GM23338 (cell line): ENCODE data around the gene LASP1NB.

Source experiments
- ATAC-seq: fragments of 200-7000 bp; cut with Tn5 transposase; 3 replicates; pipeline ENCODE4 v1.9.1; 2020
- DNase-seq: peaks from one replicate; pipeline ENCODE4 v3.0.0-alpha.2; 2015; ENCODE audit warnings: low spot score
- H2AFZ ChIP-seq: fragments of 200-600 bp; sonication (generic); 2 replicates; pipeline ENCODE4 v1.8.0; 2016; ENCODE audit warnings: antibody characterized with exemption, mild to moderate bottlenecking, moderate library complexity
- H3F3A ChIP-seq: fragments of 200-600 bp; sonication (generic); replicated peaks from 2 replicates; pipeline ENCODE4 v1.8.0; 2017; ENCODE audit warnings: antibody characterized with exemption, mixed run types, low read depth
- H3K27ac ChIP-seq: fragments of 200-600 bp; sonication (generic); 2 replicates; pipeline ENCODE4 v1.6.1; 2016; ENCODE audit warnings: low read depth
- H3K27me3 ChIP-seq: fragments of 200-600 bp; sonication (generic); 2 replicates; pipeline ENCODE4 v1.8.0; 2016; ENCODE audit warnings: mild to moderate bottlenecking, mixed run types, moderate library complexity; ENCODE audit not compliant: insufficient read depth
- H3K36me3 ChIP-seq: fragments of 200-600 bp; sonication (generic); 2 replicates; pipeline ENCODE4 v1.8.0; 2016; ENCODE audit warnings: mild to moderate bottlenecking; ENCODE audit not compliant: insufficient read depth
- H3K4me1 ChIP-seq: fragments of 200-600 bp; sonication (generic); 2 replicates; pipeline ENCODE4 v1.8.0; 2016; ENCODE audit warnings: mild to moderate bottlenecking, moderate library complexity; ENCODE audit not compliant: insufficient read depth
- H3K4me2 ChIP-seq: fragments of 200-600 bp; sonication (generic); 2 replicates; pipeline ENCODE4 v1.7.1; 2017; ENCODE audit warnings: mixed run types
- H3K4me3 ChIP-seq: fragments of 200-600 bp; sonication (generic); 2 replicates; pipeline ENCODE4 v1.6.1; 2016; ENCODE audit warnings: mixed run types
- H3K79me2 ChIP-seq: fragments of 200-600 bp; sonication (generic); replicated peaks from 2 replicates; pipeline ENCODE4 v1.8.0; 2017; ENCODE audit warnings: mild to moderate bottlenecking; ENCODE audit not compliant: insufficient read depth
- H3K9me2 ChIP-seq: fragments of 200-600 bp; sonication (generic); 2 replicates; pipeline ENCODE4 v1.8.0; 2017; ENCODE audit not compliant: insufficient read depth
- H4K20me1 ChIP-seq: fragments of 200-600 bp; sonication (generic); replicated peaks from 2 replicates; pipeline ENCODE4 v1.8.0; 2017; ENCODE audit warnings: mild to moderate bottlenecking; ENCODE audit not compliant: insufficient read depth
- H3K27ac Mint-ChIP-seq: 2 replicates; pipeline ENCODE4 v1.8.0; 2020; ENCODE audit warnings: inconsistent platforms, mild to moderate bottlenecking, moderate library complexity, mixed read lengths
- H3K27me3 Mint-ChIP-seq: 3 replicates; pipeline ENCODE4 v1.8.0; 2022; ENCODE audit warnings: low read depth, mild to moderate bottlenecking, moderate library complexity, mixed read lengths, inconsistent platforms; ENCODE audit not compliant: insufficient read depth, poor library complexity
- H3K36me3 Mint-ChIP-seq: 3 replicates; pipeline ENCODE4 v1.8.0; 2021; ENCODE audit warnings: low read depth, mild to moderate bottlenecking, inconsistent platforms, moderate library complexity, mixed read lengths
- H3K4me1 Mint-ChIP-seq: 3 replicates; pipeline ENCODE4 v1.8.0; 2020; ENCODE audit warnings: mild to moderate bottlenecking, inconsistent platforms, mixed read lengths
- H3K4me3 Mint-ChIP-seq: 3 replicates; pipeline ENCODE4 v1.8.0; 2021; ENCODE audit warnings: moderate library complexity, mild to moderate bottlenecking, inconsistent platforms, mixed read lengths
- H3K9me3 Mint-ChIP-seq: 3 replicates; pipeline ENCODE4 v1.8.0; 2020; ENCODE audit warnings: moderate library complexity, mild to moderate bottlenecking, inconsistent platforms, mixed read lengths
- CREB1 ChIP-seq: fragments of 250-450 bp; sonication (Bioruptor Pico); IDR thresholded peaks from 2 replicates; pipeline ENCODE4 v1.5.0; 2020; ENCODE audit warnings: low read depth, mild to moderate bottlenecking, moderate library complexity
- EZH2 ChIP-seq: fragments of 200-600 bp; sonication (generic); IDR thresholded peaks from one replicate; pipeline ENCODE4 v1.8.0; 2017; ENCODE audit warnings: antibody characterized with exemption, mild to moderate bottlenecking, low read depth; ENCODE audit not compliant: unreplicated experiment
- EZH2phosphoT487 ChIP-seq: fragments of 200-600 bp; sonication (generic); IDR thresholded peaks from one replicate; pipeline ENCODE4 v1.8.1; 2018; ENCODE audit warnings: antibody characterized with exemption; ENCODE audit not compliant: unreplicated experiment
- NANOG ChIP-seq: IDR thresholded peaks from 2 replicates; pipeline ENCODE4 v1.6.1; 2016; ENCODE audit warnings: antibody characterized with exemption, borderline replicate concordance
- ZNF114 ChIP-seq: fragments of 250-450 bp; sonication (Bioruptor Pico); IDR thresholded peaks from 2 replicates; pipeline ENCODE4 v1.5.0; 2020; ENCODE audit warnings: mild to moderate bottlenecking, moderate library complexity
- TF ChIP-seq, protein P1 (sequence below): IDR thresholded peaks from one replicate; pipeline ENCODE4 v1.6.1; 2018; ENCODE audit warnings: antibody characterized with exemption; ENCODE audit not compliant: unreplicated experiment
- TF ChIP-seq, protein P2 (sequence below): IDR thresholded peaks from 2 replicates; pipeline ENCODE4 v1.6.1; 2016; ENCODE audit warnings: antibody characterized with exemption

Gene LASP1NB

DNA sequence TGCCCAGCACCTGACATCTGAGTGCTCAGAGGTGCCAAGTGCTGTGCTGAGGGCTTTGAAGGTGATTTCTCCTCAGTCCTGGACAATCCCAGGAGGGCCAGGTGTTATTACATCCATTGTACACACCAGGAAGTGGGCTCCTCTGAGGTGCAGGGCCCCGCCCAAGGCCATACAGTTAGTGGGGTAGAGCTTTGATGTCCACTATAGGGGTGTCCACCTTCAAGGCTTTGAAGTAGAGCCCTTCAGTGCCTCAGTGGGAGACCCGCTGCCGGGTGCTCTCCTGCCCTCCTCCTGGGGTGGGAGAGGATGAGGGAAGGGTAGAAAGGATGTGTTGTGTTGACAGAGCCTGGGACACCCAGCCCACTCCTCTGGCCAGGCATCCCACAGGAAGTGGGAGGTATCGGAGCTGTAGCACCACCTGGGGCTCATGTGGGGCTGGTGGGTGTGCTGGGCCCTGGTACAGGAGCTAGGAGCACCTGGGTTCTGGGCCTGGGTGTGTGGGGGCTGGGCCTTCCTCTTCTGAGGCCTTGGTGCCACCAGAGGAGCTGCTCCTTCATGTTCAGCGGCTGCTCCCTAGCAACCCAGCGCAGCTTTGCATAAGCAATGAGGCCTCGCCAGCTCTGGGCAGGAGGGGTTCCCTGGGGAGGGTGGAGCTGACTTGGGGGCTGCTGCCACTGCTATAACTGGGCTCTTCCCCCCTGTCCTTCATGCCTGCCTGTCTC is 48.1 kb upstream of the LASP1NB start (continued):
- TF ChIP-seq, protein P1, sequence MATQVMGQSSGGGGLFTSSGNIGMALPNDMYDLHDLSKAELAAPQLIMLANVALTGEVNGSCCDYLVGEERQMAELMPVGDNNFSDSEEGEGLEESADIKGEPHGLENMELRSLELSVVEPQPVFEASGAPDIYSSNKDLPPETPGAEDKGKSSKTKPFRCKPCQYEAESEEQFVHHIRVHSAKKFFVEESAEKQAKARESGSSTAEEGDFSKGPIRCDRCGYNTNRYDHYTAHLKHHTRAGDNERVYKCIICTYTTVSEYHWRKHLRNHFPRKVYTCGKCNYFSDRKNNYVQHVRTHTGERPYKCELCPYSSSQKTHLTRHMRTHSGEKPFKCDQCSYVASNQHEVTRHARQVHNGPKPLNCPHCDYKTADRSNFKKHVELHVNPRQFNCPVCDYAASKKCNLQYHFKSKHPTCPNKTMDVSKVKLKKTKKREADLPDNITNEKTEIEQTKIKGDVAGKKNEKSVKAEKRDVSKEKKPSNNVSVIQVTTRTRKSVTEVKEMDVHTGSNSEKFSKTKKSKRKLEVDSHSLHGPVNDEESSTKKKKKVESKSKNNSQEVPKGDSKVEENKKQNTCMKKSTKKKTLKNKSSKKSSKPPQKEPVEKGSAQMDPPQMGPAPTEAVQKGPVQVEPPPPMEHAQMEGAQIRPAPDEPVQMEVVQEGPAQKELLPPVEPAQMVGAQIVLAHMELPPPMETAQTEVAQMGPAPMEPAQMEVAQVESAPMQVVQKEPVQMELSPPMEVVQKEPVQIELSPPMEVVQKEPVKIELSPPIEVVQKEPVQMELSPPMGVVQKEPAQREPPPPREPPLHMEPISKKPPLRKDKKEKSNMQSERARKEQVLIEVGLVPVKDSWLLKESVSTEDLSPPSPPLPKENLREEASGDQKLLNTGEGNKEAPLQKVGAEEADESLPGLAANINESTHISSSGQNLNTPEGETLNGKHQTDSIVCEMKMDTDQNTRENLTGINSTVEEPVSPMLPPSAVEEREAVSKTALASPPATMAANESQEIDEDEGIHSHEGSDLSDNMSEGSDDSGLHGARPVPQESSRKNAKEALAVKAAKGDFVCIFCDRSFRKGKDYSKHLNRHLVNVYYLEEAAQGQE, result no peak
- TF ChIP-seq NANOG (no peak), EZH2phosphoT487 (no peak), CREB1 (CRISPR knock-in tag) (no peak)

DNA sequence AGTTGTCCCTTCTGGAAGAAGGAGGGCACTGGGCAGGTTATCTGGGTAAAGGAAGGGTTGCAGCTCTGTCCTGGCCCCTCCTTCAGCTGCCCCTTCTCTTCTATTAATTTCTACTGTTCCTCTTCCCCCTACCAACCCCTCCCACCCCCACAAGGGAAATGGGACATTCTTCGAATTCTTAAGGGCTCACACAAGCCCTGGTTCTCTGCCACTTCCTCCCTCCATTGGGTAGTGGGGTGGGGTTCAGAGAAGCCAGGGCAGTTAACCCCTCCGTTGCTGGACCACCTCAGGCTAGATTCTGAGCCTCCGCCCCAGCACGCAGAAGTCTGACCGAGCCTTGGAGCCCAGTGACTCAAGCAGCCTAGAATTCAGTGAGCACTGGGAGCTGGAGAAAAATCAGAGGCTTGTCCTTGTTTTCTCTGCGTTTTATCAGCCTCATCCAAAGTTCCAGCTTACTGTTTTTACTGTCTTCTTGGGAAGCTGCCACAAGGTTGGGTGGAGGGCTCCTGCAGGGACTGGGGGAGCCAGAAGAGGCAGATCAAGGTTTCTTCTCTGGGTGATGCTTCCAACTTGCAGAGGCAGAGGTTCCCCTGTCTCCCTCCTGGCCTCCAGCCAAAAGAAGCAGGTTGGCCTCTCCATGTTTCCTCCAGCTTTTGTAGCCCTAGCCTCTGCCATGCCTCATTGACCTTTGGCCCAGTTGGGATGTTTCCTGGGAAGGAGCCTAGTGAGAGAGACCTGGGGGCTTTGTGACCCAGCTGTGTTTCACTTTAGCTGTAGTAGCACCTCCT is 45.3 kb upstream of the LASP1NB start:
- DNase-seq (peak; percentile 98), ATAC-seq (peak; percentile 82)
- Mint-ChIP-seq H3K27me3 (peaks cover 22% of the 10 kb centered on the region), H3K4me3 (peak overlapping the region; percentile 64), H3K4me1 (peaks cover 85% of the 10 kb centered on the region), H3K36me3 (peaks cover 47% of the 10 kb centered on the region), H3K27ac (peak overlapping the region; percentile 97), H3K9me3 (no peaks in the 10 kb centered on the region)
- H3K4me1 ChIP-seq, result peaks cover 90% of the 10 kb centered on the region
- H3K9me2 ChIP-seq, result no peaks in the 10 kb centered on the region
- peak overlapping the region; percentile 82 for H3K4me2 ChIP-seq
- H3K79me2 ChIP-seq, result peaks cover 84% of the 10 kb centered on the region
- H3F3A ChIP-seq, result 0 out of 2 replicates have a peak, but pooled peaks cover 5% of the 10 kb centered on the region
- peaks cover 4% of the 10 kb centered on the region; the same call in 1 of the 2 replicates for H3K36me3 ChIP-seq
- TF ChIP-seq, protein P2, sequence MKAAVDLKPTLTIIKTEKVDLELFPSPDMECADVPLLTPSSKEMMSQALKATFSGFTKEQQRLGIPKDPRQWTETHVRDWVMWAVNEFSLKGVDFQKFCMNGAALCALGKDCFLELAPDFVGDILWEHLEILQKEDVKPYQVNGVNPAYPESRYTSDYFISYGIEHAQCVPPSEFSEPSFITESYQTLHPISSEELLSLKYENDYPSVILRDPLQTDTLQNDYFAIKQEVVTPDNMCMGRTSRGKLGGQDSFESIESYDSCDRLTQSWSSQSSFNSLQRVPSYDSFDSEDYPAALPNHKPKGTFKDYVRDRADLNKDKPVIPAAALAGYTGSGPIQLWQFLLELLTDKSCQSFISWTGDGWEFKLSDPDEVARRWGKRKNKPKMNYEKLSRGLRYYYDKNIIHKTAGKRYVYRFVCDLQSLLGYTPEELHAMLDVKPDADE, result peak; percentile 69; the same call in 1 of the 2 replicates
- TF ChIP-seq ZNF114 (no peak), EZH2 (no peak), EZH2phosphoT487 (no peak)
- H3K4me3 ChIP-seq, result peak overlapping the region; percentile 47
- no peaks in the 10 kb centered on the region; the same call in 1 of the 2 replicates for H4K20me1 ChIP-seq
- H3K27me3 ChIP-seq, result no peaks in the 10 kb centered on the region
- peak overlapping the region; percentile 98 for H3K27ac ChIP-seq
- no peak overlapping the region for H2AFZ ChIP-seq
